Activated T-cell treated with anti-CD3 and anti-CD28 coated beads for 1 hour (primary cell): Measurements from ENCODE around the gene UCP1.

Experiments
- DNase-seq: peaks from one replicate; pipeline ENCODE4 v3.0.0-alpha.2; 2020; ENCODE audit warnings: low read depth

Gene UCP1, protein sequence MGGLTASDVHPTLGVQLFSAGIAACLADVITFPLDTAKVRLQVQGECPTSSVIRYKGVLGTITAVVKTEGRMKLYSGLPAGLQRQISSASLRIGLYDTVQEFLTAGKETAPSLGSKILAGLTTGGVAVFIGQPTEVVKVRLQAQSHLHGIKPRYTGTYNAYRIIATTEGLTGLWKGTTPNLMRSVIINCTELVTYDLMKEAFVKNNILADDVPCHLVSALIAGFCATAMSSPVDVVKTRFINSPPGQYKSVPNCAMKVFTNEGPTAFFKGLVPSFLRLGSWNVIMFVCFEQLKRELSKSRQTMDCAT

DNA sequence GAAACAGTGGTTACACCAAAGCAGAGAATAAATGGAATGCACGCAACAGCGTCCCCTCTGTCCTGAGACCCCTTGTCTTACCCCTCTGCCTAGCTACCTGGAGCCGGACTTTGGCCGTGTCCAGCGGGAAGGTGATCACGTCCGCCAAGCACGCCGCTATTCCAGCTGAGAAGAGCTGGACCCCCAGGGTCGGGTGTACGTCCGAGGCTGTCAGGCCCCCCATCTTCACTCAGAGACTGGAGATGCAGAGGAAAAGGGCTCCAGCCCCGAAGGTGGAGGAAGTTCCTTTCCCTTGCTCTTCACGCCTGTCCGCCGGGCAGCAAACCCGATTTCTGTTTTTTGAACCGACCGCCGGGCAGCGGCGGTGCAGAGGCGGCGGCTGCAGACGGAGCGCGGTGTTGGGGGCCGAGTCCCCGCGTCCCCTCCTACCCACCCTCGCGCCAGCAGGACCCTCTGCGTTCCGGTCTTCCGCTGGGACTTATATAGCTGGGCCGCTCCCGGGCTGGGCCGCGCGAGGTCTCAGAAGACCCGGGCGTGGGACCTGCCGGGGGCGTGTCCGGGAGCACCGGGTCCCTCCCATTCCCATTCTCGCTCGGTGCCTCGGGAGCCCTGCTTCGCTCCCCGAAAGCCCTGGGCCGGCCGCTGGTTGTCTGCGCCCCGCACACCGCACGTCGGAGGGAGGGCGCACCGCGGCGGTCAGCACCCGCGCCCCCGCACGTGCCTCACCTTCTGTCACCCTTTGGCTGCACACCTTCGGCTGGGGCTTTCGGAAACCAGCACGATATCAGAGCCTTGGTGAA is at the start of gene UCP1:
Gene UCP1 (minus strand): TSS at position 455 of the 800 bp plus-strand sequence. CDS start 232 bp downstream, at position 223.
- DNase-seq: no peak

DNA sequence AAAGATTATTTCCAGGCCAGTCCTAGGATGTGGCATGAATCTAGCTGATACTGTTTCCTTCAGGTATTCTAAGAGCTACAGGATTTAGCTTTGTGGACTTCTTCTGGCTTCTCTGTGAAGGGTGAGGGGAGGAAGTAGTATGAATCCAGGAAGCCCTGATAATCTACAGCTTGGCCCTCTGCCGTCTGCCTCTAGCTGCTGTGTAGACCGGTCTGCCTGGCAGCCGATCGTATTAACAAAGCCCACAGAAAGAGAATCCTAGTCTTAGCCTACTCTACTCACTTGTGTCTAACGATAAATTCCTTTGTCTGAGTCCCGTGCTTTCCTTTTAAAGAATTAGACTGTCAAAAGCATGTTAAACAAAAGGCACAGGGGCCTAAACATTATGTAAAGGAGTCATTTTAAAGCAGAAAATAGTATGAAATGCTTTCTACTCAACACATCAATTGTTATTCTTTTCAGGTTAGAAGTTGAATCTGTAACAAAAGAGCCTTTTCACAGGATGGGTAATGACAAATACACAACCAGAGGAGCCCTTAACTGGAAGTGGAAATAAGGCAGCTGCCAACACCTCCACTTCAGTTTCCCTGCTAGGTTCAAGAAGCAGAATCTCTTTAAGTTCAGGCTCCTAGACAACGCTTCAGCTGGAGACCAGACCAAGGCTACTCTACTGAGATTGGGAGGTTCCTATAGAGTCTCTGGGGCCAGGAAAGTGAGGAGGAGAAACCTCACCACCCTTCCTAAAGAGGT is 48.9 kb upstream of the UCP1 start:
- DNase-seq: no peak

DNA sequence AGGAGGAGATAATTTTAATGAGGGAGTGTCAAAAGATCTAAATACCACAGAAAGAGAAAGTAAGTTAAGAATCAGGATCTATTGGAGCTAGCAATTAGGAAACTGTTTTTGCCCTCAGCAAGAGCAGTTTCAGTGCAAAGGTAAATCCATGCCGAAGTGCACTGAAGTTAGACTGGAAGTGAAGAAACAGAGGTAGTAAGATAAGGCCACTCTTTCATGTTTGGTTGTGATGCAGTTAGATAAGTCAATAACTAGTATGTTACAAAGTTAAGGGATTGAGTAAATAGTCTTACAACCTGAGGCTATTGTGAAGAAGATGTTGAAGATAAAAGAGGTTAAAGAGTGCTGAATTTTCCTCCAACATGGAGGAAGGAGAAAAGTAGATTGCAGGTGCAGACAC is 46.7 kb upstream of the UCP1 start:
- no peak for DNase-seq

DNA sequence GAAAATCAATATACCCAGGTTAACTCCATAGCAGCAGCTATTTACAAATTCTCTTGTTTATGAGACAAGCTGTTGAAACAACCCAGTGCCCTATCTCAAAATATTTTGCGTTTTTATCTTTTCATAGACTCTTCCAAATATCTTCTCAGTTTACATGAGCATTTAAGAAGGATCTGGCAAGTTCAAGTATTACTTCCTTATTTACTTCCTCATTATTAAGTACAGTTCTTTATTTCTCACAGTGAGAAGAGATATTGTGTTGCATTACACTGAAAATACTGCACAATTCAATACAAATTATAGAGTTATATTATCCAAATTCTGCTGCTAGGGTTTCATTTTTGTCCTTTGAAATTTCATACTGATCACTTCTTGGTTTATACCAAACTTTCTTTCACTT is 43.6 kb upstream of the UCP1 start:
- DNase-seq: no peak

DNA sequence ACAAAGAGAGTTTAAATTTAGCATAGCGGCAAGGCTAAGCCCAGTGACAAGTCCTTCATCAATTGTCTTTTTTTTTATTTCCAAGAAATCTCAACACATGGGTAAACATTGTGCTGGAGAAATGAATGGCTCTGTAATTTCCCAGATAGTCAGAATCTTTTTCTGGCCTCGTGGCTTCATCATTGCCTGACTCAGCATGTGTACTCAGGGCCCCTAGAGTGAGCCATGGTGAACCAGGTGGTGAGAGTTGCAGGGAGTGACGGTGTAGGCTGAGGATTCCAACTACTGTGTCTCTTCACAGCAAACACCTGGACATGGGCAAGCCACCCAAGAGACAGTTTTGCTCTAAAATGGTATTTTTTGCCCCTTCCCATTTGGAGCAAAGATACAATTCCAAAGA is 43.1 kb upstream of the UCP1 start:
- DNase-seq: no peak

DNA sequence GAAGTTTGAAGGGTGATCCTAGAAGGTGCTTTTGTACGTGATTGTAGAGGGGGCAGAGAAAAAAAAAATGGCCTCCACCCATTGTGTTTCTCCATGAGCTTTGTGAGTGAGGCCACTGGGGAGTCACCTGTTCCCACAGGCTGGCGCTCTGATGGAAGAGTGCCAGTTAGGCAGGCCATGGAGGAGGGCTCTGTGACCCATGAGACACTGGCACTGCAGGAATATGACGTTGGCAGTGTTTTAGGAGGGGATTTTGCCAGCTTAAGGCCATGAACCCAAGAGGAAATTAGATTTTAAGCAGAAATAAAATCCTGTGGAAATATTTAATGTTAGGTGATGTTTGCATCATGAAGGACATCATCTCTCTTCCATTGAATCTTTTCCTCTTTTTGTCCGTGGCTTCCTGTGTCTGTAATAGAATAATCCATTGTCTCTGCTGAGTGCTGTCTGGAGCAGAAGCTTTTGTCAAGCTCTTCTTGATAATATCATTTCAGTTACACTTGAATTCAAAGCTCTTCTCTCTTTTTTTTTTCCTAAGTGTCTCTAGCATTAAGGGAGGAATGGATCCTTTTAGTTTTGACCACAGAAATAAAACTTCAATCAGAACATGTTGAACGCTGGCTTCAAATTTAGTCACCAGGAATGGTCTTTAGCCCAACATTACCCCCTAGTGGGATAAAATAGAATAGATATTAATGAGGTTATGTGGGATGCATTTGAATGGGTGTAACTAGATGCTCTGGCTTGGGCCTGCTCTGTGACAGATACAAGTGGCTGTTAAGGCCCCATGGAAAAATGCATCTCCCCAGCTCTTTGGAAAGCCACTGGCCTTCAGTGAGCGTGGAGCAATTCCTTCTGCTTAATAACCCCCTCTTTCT is 41.0 kb upstream of the UCP1 start:
- no peak for DNase-seq

DNA sequence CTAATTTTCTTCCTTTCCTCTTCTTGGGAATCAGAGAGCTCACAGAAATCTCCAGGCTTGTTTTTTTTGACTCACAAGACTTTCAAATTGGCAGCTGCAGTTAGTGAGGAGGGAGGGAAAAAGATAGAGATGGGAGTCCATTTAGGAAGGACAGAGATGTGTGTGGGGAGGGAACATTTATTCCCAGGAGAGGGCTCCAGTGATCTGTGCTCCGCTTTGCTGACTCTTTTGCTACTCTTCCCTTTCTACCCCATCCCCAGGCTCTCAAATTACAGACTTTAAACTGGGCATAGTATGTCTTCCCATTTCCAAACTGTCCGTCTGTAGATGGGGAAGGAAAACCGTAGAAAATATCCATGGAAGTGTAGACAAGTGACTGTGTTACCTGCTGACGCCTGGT is 39.1 kb upstream of the UCP1 start:
- DNase-seq: no peak

DNA sequence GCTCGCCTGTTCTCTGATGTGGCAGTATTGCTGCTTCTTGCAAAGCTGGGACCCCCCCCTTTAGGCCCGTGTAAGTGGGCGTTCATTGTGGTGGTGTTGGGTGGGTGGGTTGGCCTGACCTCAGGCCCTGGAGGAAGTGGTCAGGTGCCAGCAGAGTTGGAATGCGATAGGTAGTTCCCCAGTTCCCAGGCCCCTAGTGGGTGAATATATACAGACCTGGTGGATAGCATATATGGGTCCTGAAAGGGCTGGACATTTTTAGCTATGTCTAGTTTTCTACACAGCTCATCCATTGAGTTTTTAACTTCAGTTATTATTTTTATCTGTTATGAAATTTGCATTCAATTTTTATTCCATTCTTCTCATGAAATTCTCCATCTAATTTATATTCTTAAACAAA is 35.8 kb upstream of the UCP1 start:
- no peak for DNase-seq

DNA sequence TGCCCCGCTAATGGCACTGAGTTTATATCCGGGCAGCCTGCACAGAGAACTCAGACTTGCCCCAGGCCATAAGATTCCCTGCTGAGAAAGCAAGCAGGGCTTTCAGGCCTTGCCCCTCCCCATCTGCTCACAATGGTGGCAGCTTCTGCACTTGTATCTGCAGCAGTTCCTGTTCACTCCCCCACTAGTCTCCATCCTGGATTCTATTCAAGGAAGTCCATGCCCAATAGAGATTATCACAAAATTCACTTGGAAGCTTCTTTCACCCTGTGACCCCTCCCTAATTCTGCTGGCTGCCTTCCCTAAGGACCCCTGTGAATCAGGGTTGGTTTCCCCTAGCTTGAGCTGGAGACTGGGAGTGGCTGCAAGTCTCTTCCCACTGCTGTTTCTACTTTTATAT is 34.5 kb upstream of the UCP1 start:
- DNase-seq: no peak

DNA sequence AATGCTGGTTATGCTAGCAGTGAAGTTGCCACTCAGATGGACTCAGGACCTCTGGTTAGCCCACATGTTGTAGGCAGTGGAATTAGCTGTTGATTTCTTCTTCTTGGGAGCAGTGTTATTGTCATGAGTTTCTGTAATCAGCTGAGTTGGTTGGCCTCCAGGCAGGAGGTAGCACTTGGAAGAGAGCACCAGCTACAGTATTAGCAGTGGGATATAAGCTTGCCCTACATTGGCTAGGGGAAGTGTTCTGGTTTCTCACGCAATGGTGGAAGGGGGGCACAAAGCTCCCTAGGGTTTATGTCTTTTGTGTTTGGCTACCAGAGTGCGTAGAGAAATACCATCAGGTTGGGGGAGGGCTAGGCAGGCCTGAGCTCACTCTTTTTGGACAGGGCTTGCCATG is 34.0 kb upstream of the UCP1 start:
- DNase-seq: no peak

DNA sequence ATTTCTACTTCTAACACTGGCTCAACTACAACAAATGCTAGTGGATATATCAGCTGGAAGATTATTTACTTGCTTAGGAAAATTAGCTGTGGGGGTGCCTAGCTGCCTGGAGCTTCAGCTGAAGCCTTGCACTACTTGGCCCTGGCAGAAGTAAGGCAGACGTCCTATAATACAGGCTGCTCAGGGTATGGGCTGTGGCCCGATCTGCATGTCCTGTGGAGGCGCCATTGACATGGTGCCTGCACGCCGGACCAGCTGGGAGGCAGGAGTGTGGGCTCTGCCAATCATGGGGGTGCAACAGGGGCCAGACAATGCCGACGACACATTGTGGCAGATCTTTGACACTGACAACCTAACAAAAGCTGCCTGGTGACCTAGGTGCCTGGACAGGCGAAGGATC is 31.6 kb upstream of the UCP1 start:
- no peak for DNase-seq

DNA sequence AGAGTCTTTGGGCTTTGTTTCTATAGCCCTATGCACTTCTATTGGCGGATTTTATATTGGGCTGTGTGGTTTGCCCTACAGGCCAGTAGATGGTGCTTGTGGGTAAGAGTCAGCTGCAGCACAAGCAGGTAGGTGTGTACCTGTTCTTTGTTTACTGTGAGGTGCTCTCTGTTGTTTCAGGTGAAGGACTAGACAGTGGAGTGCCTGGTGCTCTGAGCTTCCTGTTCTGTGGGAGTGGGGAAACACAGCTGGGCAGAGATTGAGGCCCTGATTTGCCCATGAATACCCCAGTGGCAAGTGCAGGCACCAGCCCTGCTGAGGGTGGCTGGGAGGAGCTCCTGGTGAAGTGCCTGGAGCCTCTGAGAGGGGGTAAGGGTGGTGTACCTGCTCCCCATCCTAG is 26.3 kb upstream of the UCP1 start:
- no peak for DNase-seq

DNA sequence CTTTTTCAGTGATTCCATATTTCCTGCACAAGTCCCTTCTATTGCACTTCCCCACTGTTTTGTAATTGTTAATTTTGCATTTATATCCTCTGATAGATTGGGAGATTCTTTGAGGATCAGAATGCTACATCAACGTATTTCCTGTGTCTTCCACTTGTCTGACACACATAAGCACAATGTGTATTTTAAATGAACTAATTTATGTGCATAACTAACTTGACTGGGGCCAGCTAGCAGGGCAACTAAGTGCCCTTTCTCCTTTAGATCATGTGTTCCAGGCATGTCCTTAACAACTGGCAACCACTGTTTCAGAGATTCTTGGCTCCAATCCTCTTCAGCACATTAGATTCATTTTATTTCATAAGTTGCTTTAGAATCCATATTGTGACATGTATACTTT is 15.7 kb upstream of the UCP1 start:
- DNase-seq: no peak

DNA sequence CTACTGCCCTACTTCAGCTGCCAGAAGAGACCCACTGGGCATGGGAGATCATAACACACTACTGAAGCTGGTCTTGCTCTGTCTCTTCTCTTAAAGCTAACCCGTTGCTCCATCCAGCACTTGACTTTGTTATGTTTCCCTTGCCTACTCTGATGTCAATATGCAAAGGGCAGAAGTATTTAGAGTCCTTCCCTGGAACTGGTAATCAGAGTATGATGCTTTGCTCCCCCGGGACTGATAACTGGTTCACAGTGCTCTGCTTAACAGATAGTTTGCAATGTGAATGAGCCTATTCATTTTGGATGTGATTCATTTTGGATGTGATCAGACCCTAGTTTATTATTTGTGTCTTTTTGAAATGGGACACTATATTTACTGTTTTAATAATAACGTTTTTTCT is 12.3 kb upstream of the UCP1 start:
- DNase-seq: no peak

DNA sequence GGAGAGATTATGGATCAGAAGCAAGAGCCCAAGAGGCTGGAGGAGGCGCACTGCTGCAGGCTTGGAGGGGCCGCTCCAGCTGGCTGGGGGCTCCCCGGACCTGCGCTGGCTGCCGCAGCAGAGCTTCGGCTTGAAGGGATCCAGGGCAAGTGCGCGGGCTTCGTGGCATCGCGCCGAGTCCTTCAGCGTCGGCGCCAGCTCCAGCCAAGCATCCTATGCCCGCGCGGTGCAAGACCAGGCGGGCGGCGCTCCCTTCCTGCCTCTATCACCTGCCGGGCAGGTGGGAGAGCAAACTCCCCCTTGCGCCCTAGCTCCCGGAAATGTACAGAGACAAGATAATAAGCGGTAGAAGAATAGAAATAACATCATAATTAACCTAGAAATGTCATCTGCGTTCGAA is 10.5 kb upstream of the UCP1 start:
- DNase-seq: no peak

DNA sequence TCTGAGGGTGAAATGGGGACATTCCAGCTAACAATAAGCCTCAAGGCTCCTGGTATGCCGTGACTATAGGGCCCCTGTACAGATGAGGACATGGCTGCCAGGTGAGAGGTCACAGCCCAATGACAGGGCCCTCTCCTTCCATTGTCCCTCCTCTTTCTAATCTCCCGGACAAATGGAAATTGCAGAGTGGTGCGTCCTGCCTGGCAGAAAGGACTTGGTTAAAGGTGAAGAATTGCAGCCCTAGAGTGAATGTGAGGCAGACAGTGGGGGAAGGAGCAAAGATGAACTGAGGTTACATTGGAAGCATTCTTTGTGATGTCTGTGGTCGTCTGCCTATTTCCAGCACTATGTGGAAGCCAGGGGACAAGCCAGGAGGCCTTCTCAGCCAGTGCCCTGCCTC is 6.7 kb upstream of the UCP1 start:
- no peak for DNase-seq

DNA sequence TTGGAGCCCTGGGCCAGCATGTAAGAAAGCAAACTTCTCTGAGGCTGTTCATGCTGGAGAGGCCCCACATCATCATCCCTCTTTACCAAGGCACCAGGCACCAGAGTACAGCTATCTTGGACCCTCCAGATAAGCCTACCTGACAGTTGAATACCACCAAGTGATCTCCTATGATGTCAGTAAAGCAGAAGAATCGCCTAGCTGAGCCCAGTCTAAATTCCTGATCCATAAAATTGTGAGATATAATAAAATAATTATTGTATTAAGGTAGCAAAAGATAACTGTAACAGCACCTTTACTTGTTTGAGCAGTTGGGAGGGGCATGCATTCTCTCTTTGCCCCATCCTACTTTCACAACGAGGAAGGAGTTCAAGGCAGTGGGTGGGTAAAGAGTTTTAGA is 2.9 kb upstream of the UCP1 start:
- no peak for DNase-seq

DNA sequence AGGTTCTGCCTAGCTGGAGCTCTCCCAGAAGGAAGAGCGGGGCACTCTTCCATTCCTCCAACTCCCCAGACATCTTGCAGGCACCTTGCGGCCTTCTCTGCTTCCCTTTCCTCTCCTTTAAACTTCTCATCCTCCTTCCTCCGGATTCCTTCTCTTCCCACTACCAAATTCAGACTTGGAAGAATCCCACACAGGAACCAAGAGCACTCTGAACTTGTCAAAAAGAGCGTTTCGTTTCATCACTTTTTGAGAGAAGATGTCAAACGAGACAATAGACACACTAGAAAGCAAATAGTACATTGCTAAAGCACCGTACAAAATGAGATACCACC is 512 bp upstream of the UCP1 start:
- no peak for DNase-seq

DNA sequence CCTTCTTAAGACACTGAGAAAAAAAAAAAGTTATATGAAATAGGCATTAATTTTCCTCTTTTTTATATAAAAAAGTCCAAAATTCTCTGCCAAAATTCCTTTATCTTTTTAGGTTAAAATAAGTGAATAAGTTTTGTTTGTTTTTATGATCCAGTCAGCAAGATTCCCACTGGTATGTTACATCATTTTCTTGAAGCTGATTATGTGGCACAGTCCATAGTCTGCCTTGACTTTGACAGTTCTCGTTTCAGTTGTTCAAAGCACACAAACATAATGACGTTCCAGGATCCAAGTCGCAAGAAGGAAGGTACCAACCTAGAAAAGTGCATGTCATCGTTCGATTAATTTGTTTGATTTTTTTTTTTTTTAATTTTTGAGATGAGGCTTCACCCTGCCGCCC is 9.1 kb downstream of the UCP1 start:
- no peak for DNase-seq

DNA sequence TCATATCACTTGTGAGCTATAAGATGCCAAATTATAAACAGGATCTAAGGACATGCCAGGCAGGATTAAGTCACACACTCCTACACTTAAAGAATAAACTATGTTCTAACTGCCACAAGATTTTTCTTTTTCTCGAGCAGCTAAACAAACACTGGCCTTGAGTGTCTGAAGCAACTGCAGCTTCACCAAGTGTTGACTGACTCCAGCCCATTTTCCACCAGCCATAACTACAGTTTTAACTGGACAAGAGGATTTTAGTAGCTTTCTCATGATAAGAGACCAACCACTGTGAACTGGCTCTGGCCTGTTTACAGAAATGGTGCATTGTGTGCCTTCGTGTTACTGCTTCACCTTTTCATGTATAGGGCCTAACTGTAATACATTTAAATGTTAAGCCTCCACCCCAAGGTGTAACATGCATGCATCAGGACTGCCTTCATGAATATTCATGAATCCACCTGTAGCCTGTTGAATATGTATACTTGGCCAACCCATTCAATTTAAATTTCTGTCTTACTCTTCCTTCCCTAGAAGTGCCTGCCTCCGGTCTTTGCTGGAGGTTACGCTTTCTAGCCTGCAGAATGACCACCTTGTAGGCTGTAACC is 10.8 kb downstream of the UCP1 start:
- no peak for DNase-seq

DNA sequence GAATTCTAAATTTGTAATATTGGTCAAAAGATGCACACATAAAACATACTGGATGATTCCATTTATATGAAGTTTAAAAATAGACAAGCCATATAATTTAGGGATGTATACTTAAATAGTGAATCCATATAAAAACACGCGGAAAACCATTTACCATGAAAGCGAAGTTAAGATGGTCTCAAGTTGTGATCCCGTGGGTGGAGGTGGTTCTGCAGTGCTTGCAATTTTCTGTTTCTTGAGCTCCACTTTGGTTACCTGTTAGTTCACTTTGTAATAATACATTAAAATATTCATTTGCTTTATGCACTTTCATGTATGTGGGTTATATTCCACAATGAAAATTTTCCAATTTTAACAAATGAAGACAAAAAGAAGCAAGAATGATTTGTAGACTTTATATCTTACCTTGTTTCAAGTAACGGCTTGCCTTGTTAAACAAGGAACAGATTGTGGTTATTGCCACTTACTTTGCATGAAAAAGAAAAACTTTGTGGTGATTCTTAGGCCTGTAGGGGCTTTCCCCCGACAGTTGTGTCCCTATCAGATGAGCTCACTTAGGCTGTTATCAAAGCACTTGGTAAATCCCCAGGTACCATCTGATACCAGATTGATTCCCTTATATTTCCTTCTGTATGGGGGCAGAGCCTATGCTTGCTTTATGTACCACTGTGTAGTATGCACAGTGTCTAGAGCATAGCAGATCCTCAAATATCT is 12.2 kb downstream of the UCP1 start:
- DNase-seq: no peak
